OCI-LY7 (cell line): ENCODE results near the gene TKT. TPM values are rescaled to one million over a fixed set of nuclear protein-coding genes. Genes with fewer than 3 reads are reported as not detected.

Experiments
- Bru-seq: library from RNA; stranded (reverse); fragments of 400-500 nt; gene quantifications from one replicate; lab custom pipeline; 2021; lab: Mats Ljungman, UMichigan
- BruChase-seq, 2 experiments: library from RNA; stranded (reverse); fragments of 400-500 nt; gene quantifications; one replicate each; lab custom pipeline; 2021; lab: Mats Ljungman, UMichigan
- BruUV-seq: library from RNA; stranded (reverse); fragments of 400-500 nt; replicated peaks from 2 replicates; lab custom pipeline; 2021; lab: Mats Ljungman, UMichigan
- CTCF ChIA-PET: fragments of 300-600 bp; sonication (Branson Sonifier 250); formaldehyde crosslinking; loops from one replicate; lab custom pipeline; 2022; ENCODE audit warnings: antibody characterized with exemption; ENCODE audit not compliant: unreplicated experiment; lab: Charles Lee
- POLR2A ChIA-PET: fragments of 300-600 bp; sonication (Branson Sonifier 250); formaldehyde crosslinking; loops from one replicate; lab custom pipeline; 2022; ENCODE audit warnings: antibody characterized with exemption; lab: Charles Lee
- DNase-seq: peaks from one replicate; pipeline ENCODE4 v3.0.0-alpha.2; 2015; ENCODE audit warnings: low spot score
- H2AFZ ChIP-seq: fragments of 200-600 bp; sonication (generic), shearing (Covaris generic); 2 replicates; pipeline ENCODE4 v1.6.1; 2014; ENCODE audit warnings: mild to moderate bottlenecking, antibody characterized with exemption, low read length, moderate library complexity
- H3K27ac ChIP-seq: fragments of 200-600 bp; sonication (generic); 2 replicates; pipeline ENCODE4 v1.5.1; 2014; ENCODE audit warnings: mixed run types, low read depth, mild to moderate bottlenecking, moderate library complexity, low read length, inconsistent platforms; ENCODE audit not compliant: poor library complexity, severe bottlenecking
- H3K36me3 ChIP-seq: fragments of 200-600 bp; sonication (generic); 2 replicates; pipeline ENCODE4 v1.6.1; 2014; ENCODE audit warnings: mild to moderate bottlenecking, antibody characterized with exemption, low read length, moderate library complexity, mixed read lengths; ENCODE audit not compliant: insufficient read depth
- H3K4me1 ChIP-seq: fragments of 200-600 bp; sonication (generic); 2 replicates; pipeline ENCODE4 v1.5.1; 2014; ENCODE audit warnings: mild to moderate bottlenecking, low read length; ENCODE audit not compliant: insufficient read depth, poor library complexity, severe bottlenecking
- H3K4me2 ChIP-seq: fragments of 200-600 bp; sonication (generic); 2 replicates; pipeline ENCODE4 v1.6.1; 2014; ENCODE audit warnings: mild to moderate bottlenecking, low read length
- H3K4me3 ChIP-seq: fragments of 200-600 bp; sonication (generic); 2 replicates; pipeline ENCODE4 v1.5.1; 2014; ENCODE audit warnings: mild to moderate bottlenecking, low read depth, low read length; ENCODE audit not compliant: poor library complexity, severe bottlenecking
- H3K79me2 ChIP-seq: fragments of 200-600 bp; sonication (generic); 2 replicates; pipeline ENCODE4 v1.6.1; 2016; ENCODE audit warnings: low read depth, mild to moderate bottlenecking, low read length, moderate library complexity, mixed read lengths; ENCODE audit not compliant: insufficient read depth
- H3K9me2 ChIP-seq: fragments of 200-600 bp; sonication (generic); 2 replicates; pipeline ENCODE4 v1.6.1; 2016; ENCODE audit warnings: mild to moderate bottlenecking, low read length, mixed read lengths; ENCODE audit not compliant: insufficient read depth
- H3K9me3 ChIP-seq: fragments of 200-600 bp; sonication (generic); 2 replicates; pipeline ENCODE4 v1.6.1; 2014; ENCODE audit warnings: mild to moderate bottlenecking, mixed run types, low read length, mixed read lengths
- H4K20me1 ChIP-seq: fragments of 200-600 bp; sonication (generic); 2 replicates; pipeline ENCODE4 v1.6.1; 2014; ENCODE audit warnings: mild to moderate bottlenecking, antibody characterized with exemption, low read length, moderate library complexity, mixed read lengths; ENCODE audit not compliant: insufficient read depth
- EZH2phosphoT487 ChIP-seq: fragments of 200-600 bp; sonication (generic); IDR thresholded peaks from 2 replicates; pipeline ENCODE4 v1.6.1; 2018; ENCODE audit warnings: low read depth, borderline replicate concordance, mild to moderate bottlenecking, mixed run types, antibody characterized with exemption, low read length, moderate library complexity, mixed read lengths
- intact Hi-C: fragments of 100-400 bp; cut with micrococcal nuclease; formaldehyde crosslinking; loops from one replicate; pipeline ENCODE4 v1.10.0; 2022; ENCODE audit not compliant: unreplicated experiment
- long read RNA-seq: library from polyadenylated mRNA; stranded (forward); transcript quantifications from one replicate; pipeline ENCODE4 v2.0.0, GENCODE V29; 2022
- total RNA-seq, 2 experiments: library from RNA; depleted of rRNA in 1 of 2; stranded (reverse); fragments of >200 nt in 1 of 2; shearing (Covaris generic) in 1 of 2; gene quantifications; 2 replicates each; pipeline ENCODE4 v1.2.3, GENCODE V29; 2014 to 2022
- TF ChIP-seq, protein P1 (sequence below): fragments of 200-600 bp; sonication (generic); conservative IDR thresholded peaks from 2 replicates; pipeline ENCODE4 v1.5.1; 2014; ENCODE audit warnings: mild to moderate bottlenecking, antibody characterized with exemption, low read length, moderate library complexity, mixed read lengths

The TKT gene, protein sequence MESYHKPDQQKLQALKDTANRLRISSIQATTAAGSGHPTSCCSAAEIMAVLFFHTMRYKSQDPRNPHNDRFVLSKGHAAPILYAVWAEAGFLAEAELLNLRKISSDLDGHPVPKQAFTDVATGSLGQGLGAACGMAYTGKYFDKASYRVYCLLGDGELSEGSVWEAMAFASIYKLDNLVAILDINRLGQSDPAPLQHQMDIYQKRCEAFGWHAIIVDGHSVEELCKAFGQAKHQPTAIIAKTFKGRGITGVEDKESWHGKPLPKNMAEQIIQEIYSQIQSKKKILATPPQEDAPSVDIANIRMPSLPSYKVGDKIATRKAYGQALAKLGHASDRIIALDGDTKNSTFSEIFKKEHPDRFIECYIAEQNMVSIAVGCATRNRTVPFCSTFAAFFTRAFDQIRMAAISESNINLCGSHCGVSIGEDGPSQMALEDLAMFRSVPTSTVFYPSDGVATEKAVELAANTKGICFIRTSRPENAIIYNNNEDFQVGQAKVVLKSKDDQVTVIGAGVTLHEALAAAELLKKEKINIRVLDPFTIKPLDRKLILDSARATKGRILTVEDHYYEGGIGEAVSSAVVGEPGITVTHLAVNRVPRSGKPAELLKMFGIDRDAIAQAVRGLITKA
- 248 and 325 TPM in 2 replicates for total RNA-seq (2014; rRNA removed; shearing (Covaris generic))
- 386 and 415 TPM in 2 replicates for total RNA-seq (2022)
- percentile 83 among the genes with signal in this experiment for Bru-seq, nascent RNA
- BruChase-seq, experiment 1, labeled RNA remaining after a 6-hour chase = percentile 93 among the genes with signal in this experiment
- percentile 85 among the genes with signal in this experiment for BruChase-seq, experiment 2, labeled RNA remaining after a 2-hour chase
- long read RNA-seq, transcript TKT-203 (15 exons, 2,831 nt) = minor isoform, 8 of 134 reads
- long read RNA-seq, transcript TKT-208 (14 exons, 3,010 nt) = major isoform, 87 of 134 reads
- long read RNA-seq, partial matches to known transcripts = 29 of 134 reads
- long read RNA-seq, other reads (novel, unspliced or antisense) = 9 of 134 reads

DNA sequence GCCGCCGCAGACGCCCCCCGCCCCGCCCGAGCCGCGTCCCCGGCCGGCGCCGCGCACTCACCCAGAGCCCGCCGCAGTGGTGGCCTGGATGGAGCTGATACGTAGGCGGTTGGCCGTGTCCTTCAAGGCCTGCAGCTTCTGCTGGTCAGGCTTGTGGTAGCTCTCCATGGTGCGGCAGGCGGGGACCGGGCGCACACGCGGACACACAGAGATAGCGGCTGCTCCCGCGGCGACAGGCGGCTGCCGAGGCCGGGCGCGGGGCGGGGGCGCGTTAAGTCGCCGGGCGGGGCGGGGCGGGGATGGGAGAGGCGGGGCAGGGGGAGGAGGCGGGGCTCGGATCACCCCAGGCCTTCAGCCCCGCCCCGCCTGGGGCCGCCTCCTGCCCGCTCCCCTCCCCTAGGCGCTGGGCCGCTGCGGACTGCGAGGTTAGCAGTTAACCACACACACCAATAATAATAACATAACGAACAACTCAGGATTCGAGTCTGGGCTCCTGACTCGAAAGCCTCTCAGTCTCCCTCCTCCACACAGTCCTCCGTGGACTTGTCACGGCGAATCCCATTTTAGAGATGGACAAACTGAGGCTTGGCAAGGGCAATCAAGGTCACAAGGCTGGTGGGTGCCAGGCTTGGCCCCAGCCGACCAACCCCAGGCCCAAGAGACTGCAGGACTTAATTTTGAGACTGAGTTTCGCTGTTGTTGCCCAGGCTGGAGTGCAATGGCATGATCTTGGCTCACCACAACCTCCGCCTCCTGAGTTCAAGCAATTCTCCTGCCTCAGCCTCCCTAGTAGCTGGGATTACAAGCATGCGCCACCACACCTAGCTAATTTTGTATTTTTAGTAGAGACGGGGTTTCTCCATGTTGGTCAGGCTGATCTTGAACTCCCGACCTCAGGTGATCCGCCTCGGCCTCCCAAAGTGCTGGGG lies at the start of gene TKT:
Gene TKT, minus strand, starts transcription at position 248 of the 929 bp plus-strand sequence. Its CDS starts 80 bp downstream, at position 168.
- Histone ChIP-seq H3K9me3 (no peaks in the 10 kb centered on the region), H3K9me2 (no peaks in the 10 kb centered on the region), H3K36me3 (peaks cover 39% of the 10 kb centered on the region), H3K79me2 (peaks cover 47% of the 10 kb centered on the region), H4K20me1 (peaks cover 28% of the 10 kb centered on the region), H3K27ac (peak within 1 kb of the TSS; percentile 75), H2AFZ (peak within 1 kb of the TSS; percentile 38; the same call in 1 of the 2 replicates), H3K4me2 (peak within 1 kb of the TSS; percentile 98), H3K4me3 (peak within 1 kb of the TSS; percentile 95), H3K4me1 (peaks cover 38% of the 10 kb centered on the region)
- ChIA-PET POLR2A (interaction anchor here (0.6 to 1.6 kb wide), 5 partner anchors 10 to 735 kb away, joined by 3 to 5 read pairs (median 3); no protein-coding TSS in a partner anchor), CTCF (interaction anchor here (0.6 kb wide), 1 partner anchor 30 kb away, joined by 3 read pairs; no protein-coding TSS in a partner anchor)
- no TSS peak for BruUV-seq
- DNase-seq = peak; percentile 90
- intact Hi-C loops = loop anchor here (2.0 kb wide), 1 partner anchor 91 kb away; the partner anchor contains the start of gene DCP1A
- TF ChIP-seq EZH2phosphoT487 = no peak
- TF ChIP-seq, protein P1, sequence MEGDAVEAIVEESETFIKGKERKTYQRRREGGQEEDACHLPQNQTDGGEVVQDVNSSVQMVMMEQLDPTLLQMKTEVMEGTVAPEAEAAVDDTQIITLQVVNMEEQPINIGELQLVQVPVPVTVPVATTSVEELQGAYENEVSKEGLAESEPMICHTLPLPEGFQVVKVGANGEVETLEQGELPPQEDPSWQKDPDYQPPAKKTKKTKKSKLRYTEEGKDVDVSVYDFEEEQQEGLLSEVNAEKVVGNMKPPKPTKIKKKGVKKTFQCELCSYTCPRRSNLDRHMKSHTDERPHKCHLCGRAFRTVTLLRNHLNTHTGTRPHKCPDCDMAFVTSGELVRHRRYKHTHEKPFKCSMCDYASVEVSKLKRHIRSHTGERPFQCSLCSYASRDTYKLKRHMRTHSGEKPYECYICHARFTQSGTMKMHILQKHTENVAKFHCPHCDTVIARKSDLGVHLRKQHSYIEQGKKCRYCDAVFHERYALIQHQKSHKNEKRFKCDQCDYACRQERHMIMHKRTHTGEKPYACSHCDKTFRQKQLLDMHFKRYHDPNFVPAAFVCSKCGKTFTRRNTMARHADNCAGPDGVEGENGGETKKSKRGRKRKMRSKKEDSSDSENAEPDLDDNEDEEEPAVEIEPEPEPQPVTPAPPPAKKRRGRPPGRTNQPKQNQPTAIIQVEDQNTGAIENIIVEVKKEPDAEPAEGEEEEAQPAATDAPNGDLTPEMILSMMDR = no peak

DNA sequence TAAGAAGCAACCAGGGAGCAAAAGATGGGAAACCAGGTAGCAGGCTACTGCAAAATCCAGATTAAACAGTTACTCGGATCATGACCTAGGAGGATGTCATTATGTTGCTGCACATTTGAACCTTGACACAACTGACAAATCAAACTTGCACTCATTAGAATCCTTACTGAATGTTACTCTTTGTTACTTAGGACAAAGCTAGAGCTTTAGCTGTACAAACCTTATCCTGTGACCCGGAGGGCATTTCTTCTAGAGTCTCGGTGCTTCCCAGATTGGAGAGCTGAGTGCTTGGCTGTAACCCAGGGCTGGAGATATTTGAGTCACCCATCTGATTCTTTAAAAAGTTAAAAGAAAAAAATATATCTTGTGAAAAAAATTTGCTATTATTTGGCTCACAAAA lies 48.1 kb upstream of the TKT start:
- POLR2A ChIA-PET = no interaction called here
- H3K36me3 ChIP-seq = peaks cover 64% of the 10 kb centered on the region
- TF ChIP-seq, protein P1 = no peak
- TF ChIP-seq EZH2phosphoT487 = no peak

More for the DNA sequence above, 48.1 kb upstream of the TKT start:
- H4K20me1 ChIP-seq = no peaks in the 10 kb centered on the region
- no peaks in the 10 kb centered on the region for H3K4me1 ChIP-seq
- H3K4me2 ChIP-seq = no peak overlapping the region
- H3K27ac ChIP-seq = no peak overlapping the region
- no peak for DNase-seq
- H3K4me3 ChIP-seq = no peak overlapping the region
- intact Hi-C loops = no loop called here
- no peaks in the 10 kb centered on the region for H3K79me2 ChIP-seq
- H3K9me2 ChIP-seq = no peaks in the 10 kb centered on the region
- BruUV-seq = no TSS peak
- H3K9me3 ChIP-seq = no peaks in the 10 kb centered on the region
- H2AFZ ChIP-seq = no peak overlapping the region
- CTCF ChIA-PET = interaction anchor here (0.5 kb wide), 1 partner anchor 12 kb away, joined by 6 read pairs; no protein-coding TSS in a partner anchor
